CD14-positive monocyte (primary cell): ENCODE measurements around the gene ERBB4. TPM values are rescaled to one million over a fixed set of nuclear protein-coding genes. Genes with fewer than 3 reads are reported as not detected.

Experiments used
- DNase-seq, 3 donors: peaks; one replicate each; pipeline ENCODE4 v3.0.0-alpha.2; 2011 to 2022
- H2AFZ ChIP-seq: 2 replicates; pipeline ENCODE4 v1.6.0; 2012; ENCODE audit warnings: mild to moderate bottlenecking, low read depth, low read length, inconsistent platforms; ENCODE audit not compliant: insufficient read depth, poor library complexity, severe bottlenecking
- H3K27ac ChIP-seq, 2 donors: 1 replicate in 1 of 2; 2 replicates in 1 of 2; pipeline ENCODE4 v1.5.1; 2012 to 2013; ENCODE audit warnings: low read length in 2 of 2, control low read depth in 1 of 2, inconsistent platforms in 1 of 2, low read depth in 1 of 2, mild to moderate bottlenecking in 1 of 2
- H3K27me3 ChIP-seq, 2 donors: one replicate each; pipeline versions ENCODE4 v1.6.0 to v1.6.1; 2011 to 2013; ENCODE audit warnings: low read length in 2 of 2; ENCODE audit not compliant: control insufficient read depth in 2 of 2, insufficient read depth in 2 of 2
- H3K36me3 ChIP-seq, 2 donors: replicated peaks in 1 of 2; 1 replicate in 1 of 2; 2 replicates in 1 of 2; pipeline versions ENCODE4 v1.5.1 to v1.6.1; 2012 to 2013; ENCODE audit warnings: low read length in 2 of 2, control low read depth in 1 of 2, inconsistent platforms in 1 of 2, mild to moderate bottlenecking in 1 of 2; ENCODE audit not compliant: insufficient read depth in 2 of 2, control insufficient read depth in 1 of 2
- H3K4me1 ChIP-seq, 2 donors: 1 replicate in 1 of 2; 2 replicates in 1 of 2; pipeline versions ENCODE4 v1.5.1 to v1.6.1; 2012 to 2013; ENCODE audit warnings: low read length in 2 of 2, control low read depth in 1 of 2, inconsistent platforms in 1 of 2, mild to moderate bottlenecking in 1 of 2, moderate library complexity in 1 of 2; ENCODE audit not compliant: insufficient read depth in 2 of 2, control insufficient read depth in 1 of 2
- H3K4me2 ChIP-seq: replicated peaks from 2 replicates; pipeline ENCODE3; 2012; ENCODE audit warnings: low read length, moderate library complexity, mild to moderate bottlenecking; ENCODE audit not compliant: poor library complexity, severe bottlenecking; ENCODE audit errors: extremely low read depth
- H3K4me3 ChIP-seq, 3 experiments: fragments of 200-600 bp in 1 of 3; sonication (generic) in 1 of 3; replicated peaks in 1 of 3; 1 replicate in 2 of 3; 2 replicates in 1 of 3; pipeline ENCODE4 v1.5.1; 2011 to 2013; ENCODE audit warnings: low read length in 3 of 3, mild to moderate bottlenecking in 3 of 3, control low read depth in 2 of 3, low read depth in 2 of 3, inconsistent platforms in 1 of 3, moderate library complexity in 1 of 3
- H3K79me2 ChIP-seq: 2 replicates; pipeline ENCODE4 v1.6.0; 2012; ENCODE audit warnings: mild to moderate bottlenecking, control low read depth, inconsistent platforms, low read length, moderate library complexity; ENCODE audit not compliant: insufficient read depth
- H3K9ac ChIP-seq: 2 replicates; pipeline ENCODE4 v1.6.0; 2017; ENCODE audit warnings: low read length, mild to moderate bottlenecking; ENCODE audit not compliant: insufficient read depth, poor library complexity, severe bottlenecking
- H3K9me3 ChIP-seq, 2 donors: replicated peaks in 1 of 2; 1 replicate in 1 of 2; 2 replicates in 1 of 2; pipeline versions ENCODE4 v1.5.1 to v1.6.1; 2012 to 2013; ENCODE audit warnings: low read length in 2 of 2, control low read depth in 1 of 2; ENCODE audit not compliant: control insufficient read depth in 1 of 2, insufficient read depth in 1 of 2
- H4K20me1 ChIP-seq: 2 replicates; pipeline ENCODE4 v1.6.0; 2012; ENCODE audit warnings: mild to moderate bottlenecking, low read length, control low read depth, moderate library complexity; ENCODE audit not compliant: insufficient read depth
- H3K27ac Mint-ChIP-seq, 7 donors: one replicate each; pipeline ENCODE4 v1.8.0; 2020; ENCODE audit warnings: mild to moderate bottlenecking in 7 of 7, mixed read lengths in 7 of 7, moderate library complexity in 6 of 7, inconsistent platforms in 2 of 7
- H3K27me3 Mint-ChIP-seq, 3 donors: one replicate each; pipeline ENCODE4 v1.8.0; 2021 to 2022; ENCODE audit warnings: low read depth in 3 of 3, mild to moderate bottlenecking in 3 of 3, mixed read lengths in 3 of 3, moderate library complexity in 3 of 3, inconsistent platforms in 1 of 3
- H3K36me3 Mint-ChIP-seq, 2 donors: one replicate each; pipeline ENCODE4 v1.8.0; 2020; ENCODE audit warnings: mixed read lengths in 2 of 2, inconsistent platforms in 1 of 2, mild to moderate bottlenecking in 1 of 2
- H3K4me1 Mint-ChIP-seq: one replicate; pipeline ENCODE4 v1.8.0; 2020; ENCODE audit warnings: mild to moderate bottlenecking, mixed read lengths
- H3K4me3 Mint-ChIP-seq, 2 donors: one replicate each; pipeline ENCODE4 v1.8.0; 2020; ENCODE audit warnings: mild to moderate bottlenecking in 2 of 2, mixed read lengths in 2 of 2, moderate library complexity in 1 of 2
- H3K9me3 Mint-ChIP-seq, 7 donors: one replicate each; pipeline ENCODE4 v1.8.0; 2020 to 2022; ENCODE audit warnings: mixed read lengths in 7 of 7, mild to moderate bottlenecking in 6 of 7, moderate library complexity in 6 of 7, inconsistent platforms in 2 of 7
- CTCF ChIP-seq: fragments of 200-600 bp; IDR thresholded peaks from one replicate; pipeline ENCODE4 v1.8.0; 2022; ENCODE audit warnings: antibody characterized with exemption, mild to moderate bottlenecking
- WGBS: methylation state at CpG from one replicate; pipeline ENCODE4 v1.1.5; 2013; ENCODE audit warnings: missing lambda C conversion rate; ENCODE audit not compliant: insufficient coverage; 5-methylcytosine and 5-hydroxymethylcytosine counted together
- intact Hi-C, 2 donors: fragments of 100-400 bp; cut with micrococcal nuclease; formaldehyde crosslinking; loops; one replicate each; pipeline versions ENCODE4 v1.15.0 to v1.15.1; 2023
- polyA plus RNA-seq, 3 donors: library from polyadenylated mRNA; depleted of rRNA in 1 of 3; unstranded in 2 of 3; stranded (reverse) in 1 of 3; fragments of 300-500 nt in 2 of 3; fragments of >200 nt in 1 of 3; fragmentation: Illumina TruSeq in 2 of 3; gene quantifications; 1 replicate in 2 of 3; 2 replicates in 1 of 3; pipeline ENCODE4 v1.2.3, GENCODE V29; 2012 to 2021

ERBB4 gene
- polyA plus RNA-seq, 3 donors, result not detected

- DNase-seq, result no peak
- Mint-ChIP-seq H3K27me3 (peaks cover 0 to 2% (median 0%) of the 10 kb centered on the region in 3 donors), H3K36me3 (no peaks in the 10 kb centered on the region), H3K4me1 (no peaks in the 10 kb centered on the region), H3K4me3 (no peak overlapping the region), H3K9me3 (peaks cover 0 to 13% (median 0%) of the 10 kb centered on the region in 7 donors), H3K27ac (no peak overlapping the region)
- Histone ChIP-seq H3K27me3 (no peaks in the 10 kb centered on the region), H3K9ac (no peak overlapping the region), H3K4me2 (no peak overlapping the region), H3K4me3 (no peak overlapping the region), H3K36me3 (no peaks in the 10 kb centered on the region), H4K20me1 (no peaks in the 10 kb centered on the region), H3K4me1 (no peaks in the 10 kb centered on the region), H2AFZ (no peak overlapping the region), H3K79me2 (no peaks in the 10 kb centered on the region), H3K9me3 (peaks cover 0 to 3% of the 10 kb centered on the region in 2 donors), H3K27ac (no peak overlapping the region)
- intact Hi-C loops, result no loop called here
- no peak for TF ChIP-seq CTCF
- WGBS, result no CpG with 5 or more reads among the region's 3 CpGs
Observed at GRCh38 chr2:211513446-211513845, 1025.2 kb downstream of the ERBB4 start.

GRCh38 chr2:211512806-211513205, 1025.8 kb downstream of the ERBB4 start:
- H3K27ac ChIP-seq, result no peak overlapping the region
- no peak overlapping the region for H3K4me3 Mint-ChIP-seq
- peaks cover 0 to 3% of the 10 kb centered on the region in 2 donors for H3K9me3 ChIP-seq
- no peaks in the 10 kb centered on the region for H3K36me3 ChIP-seq
- H3K79me2 ChIP-seq, result no peaks in the 10 kb centered on the region
- no peaks in the 10 kb centered on the region for H4K20me1 ChIP-seq
- H3K4me1 Mint-ChIP-seq, result no peaks in the 10 kb centered on the region
- H3K27ac Mint-ChIP-seq, result no peak overlapping the region
- intact Hi-C loops, result no loop called here
- H3K9me3 Mint-ChIP-seq, result peaks cover 0 to 13% (median 2%) of the 10 kb centered on the region in 7 donors
- no peak overlapping the region for H3K9ac ChIP-seq
- no peak for TF ChIP-seq CTCF
- no peak overlapping the region for H3K4me3 ChIP-seq
- WGBS, result 89% methylated on average over 3 of the region's 3 CpGs
- H2AFZ ChIP-seq, result no peak overlapping the region
- no peak for DNase-seq
- no peaks in the 10 kb centered on the region for H3K27me3 ChIP-seq
- peaks cover 0 to 2% (median 0%) of the 10 kb centered on the region in 3 donors for H3K27me3 Mint-ChIP-seq
- no peak overlapping the region for H3K4me2 ChIP-seq
- H3K36me3 Mint-ChIP-seq, result no peaks in the 10 kb centered on the region
- H3K4me1 ChIP-seq, result no peaks in the 10 kb centered on the region
